ENCODE measurements around the gene BCR.

The BCR gene

GRCh38 chr22:23151827-23152226 is 28.5 kb upstream of the BCR start:
- no peak for DNase-seq

- DNase-seq, result no peak
These were observed 27.8 kb upstream of the BCR start for GRCh38 chr22:23152238-23153114.

DNA sequence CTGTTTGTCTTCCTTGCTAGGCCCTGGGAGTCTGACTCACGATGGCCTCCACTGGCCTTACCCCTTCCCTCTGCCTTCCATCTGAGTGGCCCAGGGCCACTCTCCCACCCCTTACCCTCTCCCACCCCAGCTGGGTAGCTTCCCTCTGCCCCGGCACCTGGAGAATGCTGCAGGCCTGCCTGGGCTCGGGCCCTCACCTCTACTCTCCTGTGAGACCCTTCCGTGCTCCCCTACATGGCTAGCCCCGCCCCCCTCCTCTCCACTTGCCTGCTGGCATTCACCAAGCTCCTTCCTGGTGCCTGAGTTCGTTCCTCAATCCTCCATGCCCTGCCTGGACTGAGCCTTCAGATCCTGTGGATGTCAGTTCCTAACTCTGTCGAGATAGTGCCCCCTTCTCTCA is 26.3 kb upstream of the BCR start:
- DNase-seq, result no peak

DNA sequence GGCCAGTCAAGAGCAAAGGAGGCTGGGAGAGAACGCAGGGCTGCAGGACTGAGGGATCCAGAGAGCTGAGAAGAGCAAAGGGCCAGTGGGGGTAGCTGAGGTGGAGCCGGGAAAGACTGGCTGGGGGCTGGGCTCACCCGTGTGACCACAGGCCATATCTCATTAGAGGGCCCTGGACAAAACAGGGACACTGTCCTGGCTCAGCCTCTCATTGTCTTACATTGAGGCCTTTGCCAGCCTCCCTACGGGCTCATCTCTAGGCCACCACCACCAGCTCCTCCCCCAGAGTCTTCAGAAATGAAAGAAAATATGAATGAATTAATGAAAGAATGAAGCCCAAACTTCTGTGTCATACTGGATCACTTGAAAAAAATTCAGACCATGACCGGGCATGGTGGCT is 25.8 kb upstream of the BCR start:
- no peak for DNase-seq

GRCh38 chr22:23155143-23155542 is 25.2 kb upstream of the BCR start:
- no peak for DNase-seq

DNA sequence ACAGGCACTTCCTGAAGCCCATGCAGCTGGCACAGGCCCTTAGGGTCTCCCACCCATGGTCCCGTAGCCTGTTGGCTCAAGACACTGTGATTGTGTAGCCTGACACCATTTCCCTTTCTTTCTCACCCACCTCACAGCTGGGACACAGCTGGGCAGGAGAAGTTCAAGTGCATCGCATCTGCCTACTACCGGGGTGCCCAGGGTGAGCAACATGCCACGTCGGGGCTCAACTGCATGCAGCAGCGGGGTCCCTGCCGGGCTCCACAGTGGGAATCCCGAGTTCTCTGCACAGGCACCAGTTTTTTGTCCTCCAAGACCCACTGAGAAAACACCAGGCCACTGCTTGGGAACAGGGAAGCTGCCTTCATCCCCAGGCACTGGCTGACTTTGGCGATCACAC is 24.5 kb upstream of the BCR start:
- DNase-seq, result no peak

DNA sequence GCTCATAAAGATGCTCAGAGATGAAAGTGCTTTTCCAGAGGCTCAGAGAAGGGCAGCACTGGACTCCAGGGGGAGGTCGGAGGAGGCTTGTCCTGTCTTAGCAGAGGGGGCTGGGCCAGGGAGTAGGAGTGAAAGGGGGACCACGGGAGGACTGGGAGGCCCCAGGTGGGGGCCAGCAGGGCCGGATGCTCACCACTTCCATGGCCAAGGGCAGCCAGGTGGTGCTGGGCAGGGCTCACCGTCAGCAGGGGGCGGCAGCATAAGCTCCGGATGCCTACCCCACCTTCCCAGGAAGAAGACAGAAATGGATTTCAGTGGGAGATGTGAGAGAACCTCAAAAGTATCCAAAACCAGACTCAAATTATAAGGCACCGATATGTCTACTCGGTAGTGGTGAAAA is 24.0 kb upstream of the BCR start:
- no peak for DNase-seq

GRCh38 chr22:23157560-23158515 is 22.5 kb upstream of the BCR start:
- no peak for DNase-seq

- no peak for DNase-seq
These were observed 21.6 kb upstream of the BCR start for GRCh38 chr22:23158516-23159290.

- DNase-seq, result no peak
These were observed 21.0 kb upstream of the BCR start for GRCh38 chr22:23159291-23159630.

DNA sequence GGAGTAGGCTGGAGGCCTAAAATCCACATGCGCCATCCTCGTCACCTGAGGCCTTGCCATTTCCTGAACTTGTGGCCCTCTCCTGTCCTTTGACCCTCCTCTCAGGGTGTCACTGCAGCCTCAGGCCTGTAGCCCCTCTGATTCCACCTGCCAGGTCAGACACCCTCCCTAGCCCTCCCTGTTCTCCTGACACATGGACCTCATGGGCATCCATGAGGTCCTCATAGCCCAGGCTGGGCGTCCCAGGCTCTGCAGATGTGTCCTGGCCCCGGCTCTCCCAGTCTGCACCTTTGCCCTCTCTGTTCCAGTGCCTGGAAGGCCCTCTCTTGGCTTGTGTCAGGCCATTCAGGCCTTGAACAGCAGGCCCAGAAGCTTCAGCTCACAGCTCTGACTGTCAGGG is 19.3 kb upstream of the BCR start:
- DNase-seq, result no peak

DNA sequence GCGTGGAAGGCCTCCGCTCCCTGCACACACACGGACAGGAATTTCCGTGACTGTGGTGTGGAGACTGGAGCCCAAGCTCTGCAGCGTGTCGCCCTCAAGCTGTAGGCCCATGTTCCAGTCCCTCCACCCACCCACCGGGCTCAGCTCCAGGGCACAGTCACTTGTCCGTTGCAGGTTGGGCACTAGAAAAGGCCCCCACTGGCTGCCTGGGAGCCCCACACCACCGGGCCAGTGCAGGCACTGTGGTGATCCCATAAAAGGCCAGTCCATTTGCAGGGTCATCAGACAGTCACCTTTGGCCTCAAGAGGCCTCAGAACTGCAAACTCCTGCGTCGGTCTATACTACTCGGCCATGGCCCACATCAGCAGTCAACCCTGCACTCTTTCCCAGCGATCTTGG is 18.7 kb upstream of the BCR start:
- no peak for DNase-seq

- DNase-seq, result no peak
These were observed 16.6 kb upstream of the BCR start for GRCh38 chr22:23163665-23164064.

- no peak for DNase-seq
These were observed 16.2 kb upstream of the BCR start for GRCh38 chr22:23164091-23164490.

DNA sequence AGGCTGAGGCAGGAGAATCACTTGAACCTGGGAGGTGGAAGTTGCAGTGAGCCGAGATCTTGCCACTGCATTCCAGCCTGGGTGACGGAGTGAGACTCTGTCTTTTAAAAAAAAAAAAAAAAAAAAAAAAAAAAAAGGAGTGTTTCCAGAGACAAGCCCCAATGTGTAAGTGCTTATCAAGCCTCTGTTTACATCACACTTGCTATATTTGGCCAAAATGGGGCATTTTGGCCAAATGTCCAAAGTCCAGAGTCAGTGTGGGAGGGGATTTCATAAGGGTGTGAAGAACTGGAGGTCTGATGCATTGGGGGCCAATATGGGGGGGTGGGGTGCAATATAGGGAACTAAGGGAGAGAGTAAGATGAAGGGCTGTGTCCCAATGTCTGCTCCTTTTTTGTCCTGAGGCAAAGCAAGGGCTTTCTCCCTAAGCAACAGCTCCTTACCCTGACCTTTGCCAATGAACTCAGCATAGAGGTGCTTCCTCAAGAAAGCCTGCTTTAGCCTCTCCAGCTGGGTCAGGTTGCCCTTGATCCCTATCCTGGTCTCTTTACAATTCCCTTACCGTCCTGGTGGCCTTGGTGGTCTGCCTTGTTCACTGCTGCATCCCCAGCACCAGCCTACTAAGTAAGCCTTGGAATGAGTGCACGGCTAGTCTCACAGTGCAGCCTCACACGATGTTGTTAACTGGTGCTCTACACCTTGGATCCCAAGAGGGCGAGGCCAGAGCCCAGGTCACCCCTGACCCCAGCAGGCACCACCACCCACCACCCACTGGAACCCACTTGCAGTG is 14.1 kb upstream of the BCR start:
- DNase-seq, result no peak

GRCh38 chr22:23166841-23167616 is 13.3 kb upstream of the BCR start:
- DNase-seq, result no peak

- no peak for DNase-seq
These were observed 11.8 kb upstream of the BCR start for GRCh38 chr22:23168391-23169042.

GRCh38 chr22:23169043-23169406 is 11.3 kb upstream of the BCR start:
- no peak for DNase-seq

DNA sequence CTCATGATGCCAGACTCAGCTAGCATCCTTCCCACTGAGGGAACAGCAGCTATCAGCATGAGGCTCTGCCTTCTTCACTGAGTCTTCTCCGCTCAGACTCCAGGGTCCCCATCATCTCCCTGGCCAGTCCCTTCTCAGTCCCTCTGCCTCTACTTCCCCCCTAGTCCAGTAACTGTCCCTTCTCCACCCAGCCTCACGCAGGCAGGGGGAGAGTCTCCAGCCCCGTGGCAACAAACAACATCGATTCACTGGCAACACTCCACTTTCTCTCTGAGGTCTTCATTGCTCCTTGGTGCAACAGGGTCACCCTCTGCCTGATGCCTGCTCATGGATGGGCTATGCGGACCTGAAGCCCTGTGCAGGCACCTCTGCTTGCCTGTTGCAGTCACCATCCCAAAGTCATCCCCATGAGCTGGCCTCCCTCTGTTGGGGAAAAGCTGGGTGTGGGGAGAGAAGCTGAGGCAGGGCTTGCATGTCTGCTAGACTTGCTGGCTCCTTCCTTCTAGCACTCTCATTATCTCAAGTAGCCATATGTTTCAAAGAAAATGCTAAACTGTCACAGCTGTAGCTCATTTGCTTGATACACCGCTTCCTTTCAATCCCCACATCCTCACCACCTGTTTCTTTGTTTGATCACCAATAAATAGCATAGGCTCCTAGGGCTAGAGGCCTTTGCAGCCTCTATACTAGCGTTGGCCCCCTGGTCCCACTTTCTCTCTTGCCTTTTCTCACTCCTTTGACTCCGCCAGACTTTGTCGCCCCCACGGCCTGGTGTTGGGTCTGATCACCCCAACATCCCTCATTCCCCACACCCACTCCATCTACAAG is 4.3 kb upstream of the BCR start:
- DNase-seq, result no peak

- no peak for DNase-seq
These were observed 3.7 kb upstream of the BCR start for GRCh38 chr22:23176645-23177027.

Measured in stimulated activated CD4-positive, alpha-beta T cell treated with anti-CD3 and anti-CD28 coated beads, Interleukin-15, amount 100 ng/mL, for 24 hours (primary cell).